GM18870 (cell line): Measurements from ENCODE around the gene DUSP22.
"Not testable (repeated sequence)": the region's sequence is repeated elsewhere in the genome, so short reads cannot be mapped to it uniquely, and the experiment has no call there.

ENCODE experiments used
- ATAC-seq: cut with Tn5 transposase; IDR thresholded peaks from one replicate; pipeline ENCODE4 v1.9.1; 2021; ENCODE audit warnings: moderate library complexity; ENCODE audit not compliant: unreplicated experiment

Gene DUSP22

GRCh38 chr6:279341-280029 lies 12.8 kb upstream of the DUSP22 start:
- no peak for ATAC-seq

- ATAC-seq = no peak
Measured at GRCh38 chr6:280775-281468, 11.4 kb upstream of the DUSP22 start.

- ATAC-seq = no peak
Measured at GRCh38 chr6:281469-282103, 10.7 kb upstream of the DUSP22 start.

GRCh38 chr6:282177-282866 lies 10.0 kb upstream of the DUSP22 start:
- ATAC-seq = no peak

- no peak for ATAC-seq
Measured at GRCh38 chr6:282867-283416, 9.3 kb upstream of the DUSP22 start.

- no peak for ATAC-seq
Measured at GRCh38 chr6:284486-284885, 7.8 kb upstream of the DUSP22 start.

- ATAC-seq = no peak
Measured at GRCh38 chr6:285030-285771, 7.1 kb upstream of the DUSP22 start.

GRCh38 chr6:285902-286301 lies 6.4 kb upstream of the DUSP22 start:
- not testable (repeated sequence) for ATAC-seq

GRCh38 chr6:286681-287488 lies 5.4 kb upstream of the DUSP22 start:
- no peak for ATAC-seq

GRCh38 chr6:287489-287860 lies 4.8 kb upstream of the DUSP22 start:
- no peak for ATAC-seq

- no peak for ATAC-seq
Measured at GRCh38 chr6:288866-289265, 3.4 kb upstream of the DUSP22 start.

GRCh38 chr6:290111-290922 lies 2.0 kb upstream of the DUSP22 start:
- ATAC-seq = no peak

GRCh38 chr6:291204-291696 lies 1.0 kb upstream of the DUSP22 start:
- ATAC-seq = no peak

GRCh38 chr6:292506-293192 lies 362 bp downstream of the DUSP22 start:
- peak; percentile 15 for ATAC-seq

GRCh38 chr6:293193-294174 lies 1.2 kb downstream of the DUSP22 start:
- no peak for ATAC-seq

- no peak for ATAC-seq
Measured at GRCh38 chr6:294656-295565, 2.6 kb downstream of the DUSP22 start.
